Gastroesophageal sphincter (tissue), 4 donors: ENCODE results near the gene KCNN3. TPM values are rescaled to one million over a fixed set of nuclear protein-coding genes. Genes with fewer than 3 reads are reported as not detected.

Experiments
- ATAC-seq: fragments of 150-250 bp; one replicate; pipeline ENCODE4 v1.9.1; 2016; ENCODE audit warnings: mild to moderate bottlenecking, moderate library complexity
- H3K27ac ChIP-seq, 4 donors: fragments of 200-600 bp; sonication (generic) in 3 of 4; 1 replicate in 3 of 4; 2 replicates in 1 of 4; pipeline ENCODE4 v1.5.1; 2016 to 2019
- H3K27me3 ChIP-seq: fragments of 200-600 bp; sonication (generic); one replicate; pipeline ENCODE4 v1.5.1; 2019
- H3K36me3 ChIP-seq, 2 donors: fragments of 200-600 bp; sonication (generic); one replicate each; pipeline ENCODE4 v1.5.1; 2019; ENCODE audit warnings: control low read depth in 1 of 2
- H3K4me1 ChIP-seq, 3 donors: fragments of 200-600 bp; sonication (generic); 1 replicate in 2 of 3; 2 replicates in 1 of 3; pipeline ENCODE4 v1.5.1; 2016 to 2019; ENCODE audit warnings: control low read depth in 2 of 3
- H3K4me3 ChIP-seq, 2 donors: fragments of 200-600 bp; sonication (generic); one replicate each; pipeline ENCODE4 v1.5.1; 2019; ENCODE audit warnings: mild to moderate bottlenecking in 1 of 2, moderate library complexity in 1 of 2
- H3K9me3 ChIP-seq, 3 donors: fragments of 200-600 bp; sonication (generic); one replicate each; pipeline ENCODE4 v1.5.1; 2017 to 2019; ENCODE audit warnings: control low read depth in 2 of 3
- CTCF ChIP-seq, 4 experiments: fragments of 200-600 bp in 2 of 4; fragments of 450-650 bp in 2 of 4; sonication (generic) in 1 of 4; IDR thresholded peaks; one replicate each; pipeline ENCODE4 v1.5.1; 2017 to 2019; ENCODE audit warnings: antibody characterized with exemption in 4 of 4, mild to moderate bottlenecking in 2 of 4, moderate library complexity in 2 of 4
- EP300 ChIP-seq: sonication (generic); formaldehyde crosslinking; IDR thresholded peaks from one replicate; pipeline ENCODE4 v1.6.1; 2017; ENCODE audit warnings: antibody characterized with exemption, mild to moderate bottlenecking
- POLR2A ChIP-seq, 2 donors: fragments of 450-650 bp; IDR thresholded peaks; one replicate each; pipeline ENCODE4 v1.6.1; 2017; ENCODE audit warnings: antibody characterized with exemption in 2 of 2, mild to moderate bottlenecking in 2 of 2, moderate library complexity in 1 of 2
- POLR2AphosphoS5 ChIP-seq: sonication (generic); formaldehyde crosslinking; IDR thresholded peaks from one replicate; pipeline ENCODE4 v1.6.1; 2017; ENCODE audit warnings: antibody characterized with exemption
- WGBS, 2 donors: methylation state at CpG; one replicate each; pipeline ENCODE4 v1.1.5; 2018; ENCODE audit warnings: low coverage in 1 of 2; 5-methylcytosine and 5-hydroxymethylcytosine counted together
- total RNA-seq, 4 donors: library from RNA; depleted of rRNA; stranded (reverse); fragments of >200 nt; gene quantifications; one replicate each; pipeline ENCODE4 v1.1.0, GENCODE V29; 2016

KCNN3 gene
- total RNA-seq, 4 donors from 2014 or later = 1.8 to 13.7 (median 8.1) TPM

- Histone ChIP-seq H3K27ac (no peak overlapping the region), H3K9me3 (no peaks in the 10 kb centered on the region), H3K4me3 (no peak overlapping the region), H3K4me1 (peaks cover 0 to 18% (median 8%) of the 10 kb centered on the region in 3 donors), H3K27me3 (peaks cover 10% of the 10 kb centered on the region), H3K36me3 (no peaks in the 10 kb centered on the region)
- no peak for ATAC-seq
- no peak for TF ChIP-seq POLR2A (IDR thresholded peaks at IDR 0.05)
- no peak for TF ChIP-seq CTCF (IDR thresholded peaks at IDR 0.05)
- TF ChIP-seq POLR2AphosphoS5 = no peak
- TF ChIP-seq EP300 = no peak
- 66 to 67% methylated on average over 1 to 3 of the region's 3 CpGs for WGBS, 2 donors
These were observed 77.2 kb downstream of the KCNN3 start for GRCh38 chr1:154792899-154793298.

- TF ChIP-seq EP300 (no peak), POLR2A (IDR thresholded peaks at IDR 0.05) (no peak), POLR2AphosphoS5 (no peak)
- Histone ChIP-seq H3K27me3 (peaks cover 20% of the 10 kb centered on the region), H3K4me3 (no peak overlapping the region), H3K4me1 (peaks cover 0 to 24% (median 8%) of the 10 kb centered on the region in 3 donors), H3K9me3 (no peaks in the 10 kb centered on the region), H3K36me3 (no peaks in the 10 kb centered on the region), H3K27ac (peak overlapping the region in 1 of 4 donors; percentile 36)
- WGBS, 2 donors = 26 to 27% methylated on average over 11 to 13 of the region's 13 CpGs
- no peak for ATAC-seq
These were observed 78.6 kb downstream of the KCNN3 start for GRCh38 chr1:154791292-154792166.

- no peak for TF ChIP-seq POLR2AphosphoS5
- no peak for TF ChIP-seq EP300
- no peak for TF ChIP-seq CTCF (IDR thresholded peaks at IDR 0.05)
- TF ChIP-seq POLR2A (IDR thresholded peaks at IDR 0.05) = no peak
- H3K36me3 ChIP-seq = no peaks in the 10 kb centered on the region
- H3K4me3 ChIP-seq = no peak overlapping the region
- no peaks in the 10 kb centered on the region for H3K9me3 ChIP-seq
- no peak for ATAC-seq
- 75 to 87% methylated on average over 10 of the region's 10 CpGs for WGBS, 2 donors
- H3K27ac ChIP-seq = no peak overlapping the region
- peaks cover 0 to 24% (median 14%) of the 10 kb centered on the region in 3 donors for H3K4me1 ChIP-seq
- H3K27me3 ChIP-seq = peaks cover 20% of the 10 kb centered on the region
These were observed 81.2 kb downstream of the KCNN3 start for GRCh38 chr1:154788886-154789285.

- TF ChIP-seq POLR2AphosphoS5 (no peak), POLR2A (IDR thresholded peaks at IDR 0.05) (no peak), CTCF (IDR thresholded peaks at IDR 0.05) (no peak), EP300 (no peak)
- H3K27ac ChIP-seq = no peak overlapping the region
- no peaks in the 10 kb centered on the region for H3K36me3 ChIP-seq
- peaks cover 20% of the 10 kb centered on the region for H3K27me3 ChIP-seq
- 78 to 87% methylated on average over 8 to 11 of the region's 12 CpGs for WGBS, 2 donors
- no peaks in the 10 kb centered on the region for H3K9me3 ChIP-seq
- peaks cover 0 to 24% (median 14%) of the 10 kb centered on the region in 3 donors for H3K4me1 ChIP-seq
- no peak overlapping the region for H3K4me3 ChIP-seq
- ATAC-seq = no peak
These were observed 81.8 kb downstream of the KCNN3 start for GRCh38 chr1:154788110-154788870.

GRCh38 chr1:154786804-154787570 lies 83.1 kb downstream of the KCNN3 start:
- H3K36me3 ChIP-seq = no peaks in the 10 kb centered on the region
- no peak overlapping the region for H3K27ac ChIP-seq
- H3K9me3 ChIP-seq = no peaks in the 10 kb centered on the region
- peaks cover 0 to 19% (median 14%) of the 10 kb centered on the region in 3 donors for H3K4me1 ChIP-seq
- H3K4me3 ChIP-seq = no peak overlapping the region
- H3K27me3 ChIP-seq = peaks cover 20% of the 10 kb centered on the region
- ATAC-seq = no peak
- TF ChIP-seq POLR2A (IDR thresholded peaks at IDR 0.05) (no peak), POLR2AphosphoS5 (no peak)
- 89% methylated on average over 8 of the region's 14 CpGs; no CpG with 5 or more reads in 1 of the 2 donors for WGBS, 2 donors
